H9 (cell line): ENCODE data around the gene CPNE5. TPM values are rescaled to one million over a fixed set of nuclear protein-coding genes. Genes with fewer than 3 reads are reported as not detected.

ENCODE experiments used
- DNase-seq: peaks from one replicate; pipeline ENCODE4 v3.0.0-alpha.2; 2017
- H2AFZ ChIP-seq: one replicate; pipeline ENCODE4 v1.6.1; 2013; ENCODE audit warnings: mild to moderate bottlenecking, low read length, control low read depth, moderate library complexity
- H2AK5ac ChIP-seq: 2 replicates; pipeline ENCODE4 v1.6.1; 2013; ENCODE audit warnings: low read length, control low read depth, mixed read lengths; ENCODE audit not compliant: insufficient read length
- H2BK120ac ChIP-seq: one replicate; pipeline ENCODE4 v1.6.1; 2013; ENCODE audit warnings: low read depth, mild to moderate bottlenecking, low read length, control low read depth, inconsistent platforms; ENCODE audit not compliant: poor library complexity, severe bottlenecking
- H2BK12ac ChIP-seq: 2 replicates; pipeline ENCODE4 v1.6.1; 2013; ENCODE audit warnings: low read length, control low read depth, mixed read lengths, low read depth; ENCODE audit not compliant: insufficient read length
- H2BK15ac ChIP-seq: 2 replicates; pipeline ENCODE4 v1.6.1; 2013; ENCODE audit warnings: low read depth, low read length, control low read depth
- H2BK20ac ChIP-seq: one replicate; pipeline ENCODE4 v1.6.1; 2013; ENCODE audit warnings: low read depth, mild to moderate bottlenecking, low read length, control low read depth, inconsistent platforms; ENCODE audit not compliant: poor library complexity, severe bottlenecking
- H2BK5ac ChIP-seq: 2 replicates; pipeline ENCODE4 v1.6.1; 2013; ENCODE audit warnings: low read length, control low read depth, mixed read lengths; ENCODE audit not compliant: insufficient read length
- H3K14ac ChIP-seq: 2 replicates; pipeline ENCODE4 v1.6.1; 2013; ENCODE audit warnings: low read length, control low read depth; ENCODE audit not compliant: insufficient read depth
- H3K18ac ChIP-seq: 2 replicates; pipeline ENCODE4 v1.6.1; 2013; ENCODE audit warnings: low read depth, mild to moderate bottlenecking, mixed read lengths, low read length, control low read depth; ENCODE audit not compliant: insufficient read length
- H3K23ac ChIP-seq: 2 replicates; pipeline ENCODE4 v1.6.1; 2013; ENCODE audit warnings: low read length, control low read depth, mixed read lengths, low read depth; ENCODE audit not compliant: insufficient read length
- H3K23me2 ChIP-seq: 2 replicates; pipeline ENCODE4 v1.6.1; 2013; ENCODE audit warnings: low read depth, mild to moderate bottlenecking, mixed read lengths, low read length, control low read depth; ENCODE audit not compliant: insufficient read length, poor library complexity, severe bottlenecking
- H3K27ac ChIP-seq: 2 replicates; pipeline ENCODE4 v1.5.1; 2013; ENCODE audit warnings: low read length, control low read depth, mixed read lengths, low read depth; ENCODE audit not compliant: insufficient read length
- H3K27me3 ChIP-seq: 2 replicates; pipeline ENCODE4 v1.6.1; 2013; ENCODE audit warnings: low read length, control low read depth, inconsistent platforms; ENCODE audit not compliant: insufficient read depth
- H3K4ac ChIP-seq: 2 replicates; pipeline ENCODE4 v1.6.1; 2013; ENCODE audit warnings: low read depth, mild to moderate bottlenecking, control low read depth, inconsistent platforms, low read length, moderate library complexity
- H3K4me1 ChIP-seq: 2 replicates; pipeline ENCODE4 v1.6.1; 2013; ENCODE audit warnings: low read length, control low read depth, inconsistent platforms; ENCODE audit not compliant: insufficient read depth
- H3K4me2 ChIP-seq: 2 replicates; pipeline ENCODE4 v1.6.1; 2013; ENCODE audit warnings: low read length, control low read depth, mixed read lengths; ENCODE audit not compliant: insufficient read length, insufficient read depth
- H3K56ac ChIP-seq: 2 replicates; pipeline ENCODE4 v1.6.1; 2013; ENCODE audit warnings: low read depth, mild to moderate bottlenecking, mixed read lengths, low read length, control low read depth; ENCODE audit not compliant: insufficient read length
- H3K79me1 ChIP-seq: 2 replicates; pipeline ENCODE4 v1.6.1; 2013; ENCODE audit warnings: low read depth, mild to moderate bottlenecking, moderate library complexity, low read length, control low read depth, inconsistent platforms; ENCODE audit not compliant: insufficient read depth, poor library complexity, severe bottlenecking
- H3K79me2 ChIP-seq: 2 replicates; pipeline ENCODE4 v1.6.1; 2013; ENCODE audit warnings: low read length, control low read depth, inconsistent platforms; ENCODE audit not compliant: insufficient read depth
- H3K9ac ChIP-seq: 2 replicates; pipeline ENCODE4 v1.6.1; 2013; ENCODE audit warnings: low read length, control low read depth, mixed read lengths; ENCODE audit not compliant: insufficient read length; ENCODE audit errors: extremely low read depth
- H3K9me3 ChIP-seq: one replicate; pipeline ENCODE4 v1.6.1; 2013; ENCODE audit warnings: low read depth, low read length, inconsistent platforms; ENCODE audit not compliant: control insufficient read depth
- H3T11ph ChIP-seq: one replicate; pipeline ENCODE4 v1.6.1; 2013; ENCODE audit warnings: mild to moderate bottlenecking, low read length, control low read depth, inconsistent platforms
- H4K20me1 ChIP-seq: one replicate; pipeline ENCODE4 v1.6.1; 2013; ENCODE audit not compliant: control insufficient read depth, insufficient read length, insufficient read depth
- H4K5ac ChIP-seq: 2 replicates; pipeline ENCODE4 v1.6.1; 2013; ENCODE audit warnings: low read depth, mild to moderate bottlenecking, mixed read lengths, low read length, control low read depth; ENCODE audit not compliant: insufficient read length
- H4K8ac ChIP-seq: replicated peaks from 2 replicates; pipeline ENCODE4 v1.6.1; 2013; ENCODE audit warnings: low read length, control low read depth, mixed read lengths, low read depth; ENCODE audit not compliant: insufficient read length
- H4K91ac ChIP-seq: 2 replicates; pipeline ENCODE4 v1.6.1; 2013; ENCODE audit warnings: low read depth, mild to moderate bottlenecking, moderate library complexity, mixed read lengths, low read length, control low read depth; ENCODE audit not compliant: insufficient read length
- H3K27ac Mint-ChIP-seq, 3 experiments: 2 replicates in 2 of 3; 3 replicates in 1 of 3; pipeline ENCODE4 v1.8.0; 2020 to 2021; ENCODE audit warnings: mixed read lengths in 3 of 3, mild to moderate bottlenecking in 1 of 3, moderate library complexity in 1 of 3
- H3K27me3 Mint-ChIP-seq: 2 replicates; pipeline ENCODE4 v1.8.0; 2021; ENCODE audit warnings: low read depth, mild to moderate bottlenecking, moderate library complexity, mixed read lengths
- H3K36me3 Mint-ChIP-seq, 3 experiments: 2 replicates in 2 of 3; 3 replicates in 1 of 3; pipeline ENCODE4 v1.8.0; 2020 to 2021; ENCODE audit warnings: low read depth in 3 of 3, mixed read lengths in 3 of 3; ENCODE audit not compliant: insufficient read depth in 1 of 3
- H3K4me1 Mint-ChIP-seq, 2 experiments: 2 replicates each; pipeline ENCODE4 v1.8.0; 2020; ENCODE audit warnings: mixed read lengths in 2 of 2
- H3K4me3 Mint-ChIP-seq, 2 experiments: 2 replicates in 1 of 2; 3 replicates in 1 of 2; pipeline ENCODE4 v1.8.0; 2020 to 2021; ENCODE audit warnings: mild to moderate bottlenecking in 2 of 2, mixed read lengths in 2 of 2, moderate library complexity in 1 of 2
- H3K9me3 Mint-ChIP-seq, 2 experiments: 2 replicates in 1 of 2; 3 replicates in 1 of 2; pipeline ENCODE4 v1.8.0; 2020; ENCODE audit warnings: mild to moderate bottlenecking in 2 of 2, mixed read lengths in 2 of 2, moderate library complexity in 1 of 2
- WGBS: extraction: QIAGEN DNeasy Blood & Tissue Kit; methylation state at CpG from one replicate; pipeline ENCODE4 v1.1.7; 2013; ENCODE audit warnings: missing lambda C conversion rate, low lambda C conversion rate, mixed read lengths; ENCODE audit not compliant: insufficient read length; ENCODE audit errors: extremely low coverage; 5-methylcytosine and 5-hydroxymethylcytosine counted together
- total RNA-seq: library from RNA; stranded (reverse); gene quantifications from 2 replicates; pipeline ENCODE4 v1.2.1, GENCODE V29; 2021
- TF ChIP-seq, protein P1 (sequence below): fragments of 200-600 bp; sonication (generic); conservative IDR thresholded peaks from 3 replicates; pipeline ENCODE4 v1.8.0; 2021; ENCODE audit warnings: antibody characterized with exemption, mild to moderate bottlenecking

CPNE5 gene
- total RNA-seq, 1 experiment from 2014 or later = 0.52 TPM

DNA sequence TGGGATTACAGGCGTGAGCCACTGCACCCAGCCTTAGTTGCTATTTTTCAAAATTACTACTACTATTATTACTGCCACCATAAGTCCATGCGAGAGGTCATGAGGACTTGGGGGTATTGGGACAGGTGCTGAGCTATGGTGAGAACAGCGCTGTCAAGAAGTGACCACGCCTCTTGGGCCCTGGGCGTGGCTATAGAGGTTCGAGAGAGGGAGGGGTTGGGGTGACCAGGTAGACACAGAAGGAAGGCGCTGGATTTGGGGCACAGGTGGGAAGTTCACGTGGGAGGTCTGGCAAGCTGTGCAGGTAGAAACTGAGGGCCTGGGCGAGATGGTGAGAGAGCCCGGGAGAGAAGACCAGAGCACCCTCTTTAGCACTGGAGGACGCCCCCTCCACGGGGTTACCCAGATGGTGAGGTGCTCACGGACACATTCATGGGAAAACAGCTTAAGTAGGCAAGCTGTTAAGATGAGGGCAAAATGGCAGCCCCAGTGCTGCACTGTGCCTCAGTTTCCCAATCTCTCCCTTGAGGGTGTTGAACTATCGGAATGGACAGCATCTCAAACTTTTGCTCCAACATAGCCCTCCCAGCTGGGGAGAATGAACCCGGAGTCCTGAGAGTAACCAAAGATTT is 80.6 kb downstream of the CPNE5 start:
- peak; percentile 54 for DNase-seq
- Histone ChIP-seq H3K27me3 (no peaks in the 10 kb centered on the region), H4K8ac (no peak overlapping the region), H3K4ac (no peak overlapping the region), H3K18ac (no peak overlapping the region), H2AK5ac (no peak overlapping the region), H2BK5ac (no peak overlapping the region), H3K4me2 (no peak overlapping the region), H2AFZ (no peak overlapping the region), H4K5ac (no peak overlapping the region), H2BK15ac (no peak overlapping the region), H3K23me2 (no peaks in the 10 kb centered on the region), H3K79me2 (no peaks in the 10 kb centered on the region), H3K79me1 (no peaks in the 10 kb centered on the region), H3K14ac (no peak overlapping the region), H2BK12ac (no peak overlapping the region), H3K56ac (no peak overlapping the region), H3K23ac (no peak overlapping the region), H3K9me3 (no peaks in the 10 kb centered on the region), H3K4me1 (no peaks in the 10 kb centered on the region), H2BK20ac (no peak overlapping the region), H3K9ac (no peak overlapping the region), H3T11ph (no peak overlapping the region), H3K27ac (no peak overlapping the region), H4K20me1 (no peaks in the 10 kb centered on the region), H4K91ac (no peak overlapping the region), H2BK120ac (no peak overlapping the region)
- peak overlapping the region in 1 of 2 experiments; percentile 34; a peak in 2 of 5 replicates for H3K4me3 Mint-ChIP-seq
- H3K27me3 Mint-ChIP-seq = peaks cover 2% of the 10 kb centered on the region
- H3K9me3 Mint-ChIP-seq = no peaks in the 10 kb centered on the region
- TF ChIP-seq, protein P1, sequence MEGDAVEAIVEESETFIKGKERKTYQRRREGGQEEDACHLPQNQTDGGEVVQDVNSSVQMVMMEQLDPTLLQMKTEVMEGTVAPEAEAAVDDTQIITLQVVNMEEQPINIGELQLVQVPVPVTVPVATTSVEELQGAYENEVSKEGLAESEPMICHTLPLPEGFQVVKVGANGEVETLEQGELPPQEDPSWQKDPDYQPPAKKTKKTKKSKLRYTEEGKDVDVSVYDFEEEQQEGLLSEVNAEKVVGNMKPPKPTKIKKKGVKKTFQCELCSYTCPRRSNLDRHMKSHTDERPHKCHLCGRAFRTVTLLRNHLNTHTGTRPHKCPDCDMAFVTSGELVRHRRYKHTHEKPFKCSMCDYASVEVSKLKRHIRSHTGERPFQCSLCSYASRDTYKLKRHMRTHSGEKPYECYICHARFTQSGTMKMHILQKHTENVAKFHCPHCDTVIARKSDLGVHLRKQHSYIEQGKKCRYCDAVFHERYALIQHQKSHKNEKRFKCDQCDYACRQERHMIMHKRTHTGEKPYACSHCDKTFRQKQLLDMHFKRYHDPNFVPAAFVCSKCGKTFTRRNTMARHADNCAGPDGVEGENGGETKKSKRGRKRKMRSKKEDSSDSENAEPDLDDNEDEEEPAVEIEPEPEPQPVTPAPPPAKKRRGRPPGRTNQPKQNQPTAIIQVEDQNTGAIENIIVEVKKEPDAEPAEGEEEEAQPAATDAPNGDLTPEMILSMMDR = no peak
- peaks cover 10 to 23% of the 10 kb centered on the region in 2 experiments for H3K4me1 Mint-ChIP-seq
- no CpG with 5 or more reads among the region's 15 CpGs for WGBS
- H3K36me3 Mint-ChIP-seq = no peaks in the 10 kb centered on the region
- H3K27ac Mint-ChIP-seq = no peak overlapping the region
